HPDE6-E6E7 (cell line): ENCODE measurements around the gene CEBPZOS.

Experiments used
- DNase-seq: peaks from one replicate; pipeline ENCODE4 v3.0.0; 2011; ENCODE audit warnings: missing footprints; ENCODE audit errors: extremely low spot score

The CEBPZOS gene

GRCh38 chr2:37232131-37232933 lies 36.0 kb downstream of the CEBPZOS start:
- DNase-seq, result peak; percentile 31

GRCh38 chr2:37243435-37243834 lies 47.1 kb downstream of the CEBPZOS start:
- DNase-seq, result no peak

- no peak for DNase-seq
Measured at GRCh38 chr2:37244017-37244416, 47.7 kb downstream of the CEBPZOS start.

- DNase-seq, result no peak
Measured at GRCh38 chr2:37244755-37245154, 48.5 kb downstream of the CEBPZOS start.

GRCh38 chr2:37246205-37246604 lies 49.9 kb downstream of the CEBPZOS start:
- no peak for DNase-seq

- DNase-seq, result no peak
Measured at GRCh38 chr2:37250869-37251740, 54.8 kb downstream of the CEBPZOS start.
